Sigmoid colon (tissue), 4 donors: ENCODE data around the gene KCNJ4.

Experiments used
- EP300 ChIP-seq, 4 donors: sonication (generic); formaldehyde crosslinking; IDR thresholded peaks; one replicate each; pipeline ENCODE4 v1.6.1; 2017; ENCODE audit warnings: antibody characterized with exemption in 4 of 4
- POLR2AphosphoS5 ChIP-seq, 4 donors: sonication (generic); formaldehyde crosslinking; IDR thresholded peaks; one replicate each; pipeline ENCODE4 v1.6.1; 2017; ENCODE audit warnings: antibody characterized with exemption in 4 of 4
- TF ChIP-seq, protein P1 (sequence below), 4 experiments: fragments of 450-650 bp in 3 of 4; fragments of 200-600 bp in 1 of 4; IDR thresholded peaks; one replicate each; pipeline ENCODE4 v1.5.1; 2016 to 2019; ENCODE audit warnings: antibody characterized with exemption in 4 of 4, mild to moderate bottlenecking in 3 of 4, moderate library complexity in 2 of 4

DNA sequence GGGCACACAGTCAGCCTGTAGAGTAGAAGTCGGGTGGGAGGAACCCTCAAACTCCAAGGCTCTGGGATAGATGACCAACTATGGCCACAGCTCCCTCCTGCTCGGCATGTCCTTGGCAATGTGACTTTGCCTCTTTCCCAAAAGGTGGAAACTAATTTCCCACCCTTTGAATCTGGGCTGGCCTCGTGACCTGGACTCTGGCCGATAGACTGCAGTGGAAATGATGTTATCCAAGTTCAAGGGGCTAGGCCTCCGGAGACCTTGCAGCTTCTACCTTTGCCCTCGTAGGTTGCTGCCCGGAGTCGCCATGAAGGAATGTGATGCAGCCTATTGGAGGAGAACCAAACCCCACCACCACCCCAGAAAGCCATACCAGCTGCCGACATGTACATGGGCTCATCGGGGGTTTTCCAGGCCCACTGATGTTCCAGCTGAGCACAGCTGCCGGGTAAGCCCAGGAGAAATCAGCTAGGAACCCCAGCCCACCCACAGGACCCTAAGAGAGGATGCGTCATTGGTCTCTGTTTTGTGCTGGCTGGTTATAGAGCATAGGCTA is 30.4 kb downstream of the KCNJ4 start:
- TF ChIP-seq, protein P1, sequence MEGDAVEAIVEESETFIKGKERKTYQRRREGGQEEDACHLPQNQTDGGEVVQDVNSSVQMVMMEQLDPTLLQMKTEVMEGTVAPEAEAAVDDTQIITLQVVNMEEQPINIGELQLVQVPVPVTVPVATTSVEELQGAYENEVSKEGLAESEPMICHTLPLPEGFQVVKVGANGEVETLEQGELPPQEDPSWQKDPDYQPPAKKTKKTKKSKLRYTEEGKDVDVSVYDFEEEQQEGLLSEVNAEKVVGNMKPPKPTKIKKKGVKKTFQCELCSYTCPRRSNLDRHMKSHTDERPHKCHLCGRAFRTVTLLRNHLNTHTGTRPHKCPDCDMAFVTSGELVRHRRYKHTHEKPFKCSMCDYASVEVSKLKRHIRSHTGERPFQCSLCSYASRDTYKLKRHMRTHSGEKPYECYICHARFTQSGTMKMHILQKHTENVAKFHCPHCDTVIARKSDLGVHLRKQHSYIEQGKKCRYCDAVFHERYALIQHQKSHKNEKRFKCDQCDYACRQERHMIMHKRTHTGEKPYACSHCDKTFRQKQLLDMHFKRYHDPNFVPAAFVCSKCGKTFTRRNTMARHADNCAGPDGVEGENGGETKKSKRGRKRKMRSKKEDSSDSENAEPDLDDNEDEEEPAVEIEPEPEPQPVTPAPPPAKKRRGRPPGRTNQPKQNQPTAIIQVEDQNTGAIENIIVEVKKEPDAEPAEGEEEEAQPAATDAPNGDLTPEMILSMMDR (IDR thresholded peaks at IDR 0.05), result no peak
- TF ChIP-seq POLR2AphosphoS5 (IDR thresholded peaks at IDR 0.05), result no peak
- TF ChIP-seq EP300 (IDR thresholded peaks at IDR 0.05), result no peak
